ENCODE measurements around the gene ANKRD18B. TPM values are rescaled to one million over a fixed set of nuclear protein-coding genes. Genes with fewer than 3 reads are reported as not detected.

ANKRD18B gene
- total RNA-seq (2022; extraction: Qiagen RNA extraction): 4.0 to 10.0 TPM (median 6.1 TPM) in 5 replicates

DNA sequence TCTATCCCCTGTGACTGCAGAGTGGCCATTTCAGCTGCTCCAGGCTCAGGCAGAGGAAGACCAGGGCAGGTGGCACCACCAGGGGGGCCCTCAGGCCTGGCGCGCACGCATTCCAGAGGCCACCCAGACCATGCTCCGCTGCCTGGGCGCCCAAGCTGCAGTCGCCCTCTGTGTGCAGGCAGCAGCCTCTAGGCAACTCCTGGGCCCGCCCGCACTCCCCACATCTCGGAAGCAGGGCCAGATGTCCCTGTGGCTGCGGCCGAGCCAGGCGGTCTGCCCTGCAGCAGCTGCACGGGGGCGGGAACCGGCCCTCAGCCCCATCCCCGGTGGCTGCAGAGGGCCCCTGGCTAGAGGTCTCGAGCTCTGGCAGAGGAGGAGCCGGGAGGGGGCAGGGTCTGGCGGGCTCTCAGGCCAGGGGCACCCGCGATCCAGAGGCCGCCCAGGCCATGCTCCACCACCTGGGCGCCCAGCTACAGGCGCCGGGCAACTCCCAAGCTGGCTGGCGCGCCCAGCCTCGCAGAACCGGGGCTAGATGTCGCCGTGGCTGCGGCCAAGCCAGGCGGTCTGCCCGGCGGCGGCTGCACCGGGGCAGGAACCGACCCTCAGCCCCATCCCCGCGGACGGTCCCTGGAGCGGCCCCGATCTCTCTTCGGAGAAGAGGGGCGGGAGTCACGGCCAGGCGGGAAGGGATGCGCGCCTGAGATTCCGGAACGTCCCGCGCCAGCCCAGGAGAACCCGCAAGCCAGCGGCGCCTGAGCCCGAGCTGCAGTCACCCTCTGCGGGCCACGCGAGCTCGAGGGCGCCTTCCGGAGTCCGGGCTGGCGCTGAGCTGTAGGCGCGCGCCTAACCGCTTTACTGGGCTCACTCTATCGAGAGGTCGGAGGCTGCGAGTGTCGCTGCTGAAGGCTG lies at the start of gene ANKRD18B:
Gene ANKRD18B (plus strand): TSS at position 855 of the 909 bp plus-strand sequence. CDS start 239 bp downstream, outside the sequence.

Other genes with a start within 250 kb of the ANKRD18B start
- gene NFX1, start 233.7 kb upstream of the ANKRD18B start, total RNA-seq (2022; extraction: Qiagen RNA extraction): 28.8 to 35.6 TPM (median 34.1 TPM) in 5 replicates
- gene AQP7, start 121.7 kb upstream of the ANKRD18B start, total RNA-seq (2022; extraction: Qiagen RNA extraction): 0.14 to 0.67 TPM (median 0.33 TPM) in 5 replicates
- gene AQP3, start 76.7 kb upstream of the ANKRD18B start, total RNA-seq (2022; extraction: Qiagen RNA extraction): 18.7 to 34.8 TPM (median 28.9 TPM) in 5 replicates
- gene NOL6, start 50.3 kb upstream of the ANKRD18B start, total RNA-seq (2022; extraction: Qiagen RNA extraction): 65.1 to 79.6 TPM (median 79.1 TPM) in 5 replicates

All from A549 treated with dexamethasone at 1 μM for 4 hours (cell line).